GM19328 (cell line): ENCODE results near the gene JADE3.

Experiments used
- ATAC-seq: cut with Tn5 transposase; IDR thresholded peaks from one replicate; pipeline ENCODE4 v1.9.1; 2021; ENCODE audit warnings: mild to moderate bottlenecking, moderate library complexity; ENCODE audit not compliant: unreplicated experiment

Gene JADE3

GRCh38 chrX:46912098-46912602, at the start of gene JADE3:
Gene JADE3 (plus strand): TSS chrX:46912421. CDS start chrX:46984895, 72,474 bp downstream.
- ATAC-seq, result no peak

GRCh38 chrX:46863072-46863471, 49.1 kb upstream of the JADE3 start:
- no peak for ATAC-seq

GRCh38 chrX:46864606-46865005, 47.6 kb upstream of the JADE3 start:
- ATAC-seq, result no peak

GRCh38 chrX:46865281-46865680, 46.9 kb upstream of the JADE3 start:
- no peak for ATAC-seq

- no peak for ATAC-seq
Observed at GRCh38 chrX:46866726-46867125, 45.5 kb upstream of the JADE3 start.

- no peak for ATAC-seq
Observed at GRCh38 chrX:46873746-46874145, 38.5 kb upstream of the JADE3 start.

GRCh38 chrX:46876901-46877300, 35.3 kb upstream of the JADE3 start:
- ATAC-seq, result no peak

GRCh38 chrX:46882266-46882665, 30.0 kb upstream of the JADE3 start:
- no peak for ATAC-seq

- ATAC-seq, result no peak
Observed at GRCh38 chrX:46884799-46885198, 27.4 kb upstream of the JADE3 start.

- ATAC-seq, result no peak
Observed at GRCh38 chrX:46898207-46898606, 14.0 kb upstream of the JADE3 start.

- no peak for ATAC-seq
Observed at GRCh38 chrX:46903458-46904242, 8.6 kb upstream of the JADE3 start.

- no peak for ATAC-seq
Observed at GRCh38 chrX:46904626-46905025, 7.6 kb upstream of the JADE3 start.

GRCh38 chrX:46910415-46910814, 1.8 kb upstream of the JADE3 start:
- no peak for ATAC-seq

GRCh38 chrX:46912603-46913491, 626 bp downstream of the JADE3 start:
- ATAC-seq, result no peak

GRCh38 chrX:46913667-46914066, 1.4 kb downstream of the JADE3 start:
- ATAC-seq, result no peak

GRCh38 chrX:46916273-46916672, 4.1 kb downstream of the JADE3 start:
- ATAC-seq, result no peak

- no peak for ATAC-seq
Observed at GRCh38 chrX:46917622-46918021, 5.4 kb downstream of the JADE3 start.

GRCh38 chrX:46918434-46918833, 6.2 kb downstream of the JADE3 start:
- no peak for ATAC-seq

GRCh38 chrX:46920235-46920634, 8.0 kb downstream of the JADE3 start:
- no peak for ATAC-seq

- ATAC-seq, result no peak
Observed at GRCh38 chrX:46922611-46923010, 10.4 kb downstream of the JADE3 start.

GRCh38 chrX:46927718-46928117, 15.5 kb downstream of the JADE3 start:
- no peak for ATAC-seq
